ENCODE data around the gene CYBB.

GRCh38 chrX:37829721-37830120, 49.9 kb downstream of the CYBB start:
- no peak for TF ChIP-seq CTCF (IDR thresholded peaks at IDR 0.05)
- TF ChIP-seq SMC3 (IDR thresholded peaks at IDR 0.05): no peak
- TF ChIP-seq CHD2 (IDR thresholded peaks at IDR 0.05; ENCODE audit: low read length, partially characterized antibody): no peak
- TF ChIP-seq NFE2L2 (conservative IDR thresholded peaks at IDR 0.05; ENCODE audit: low read length): no peak
- TF ChIP-seq MAX (IDR thresholded peaks at IDR 0.05): no peak
- TF ChIP-seq JUNB (IDR thresholded peaks at IDR 0.05): no peak
- TF ChIP-seq MAZ (IDR thresholded peaks at IDR 0.05; ENCODE audit: borderline replicate concordance, low read depth, low read length): no peak
- TF ChIP-seq SREBF2 (IDR thresholded peaks at IDR 0.05): no peak
